H1 (cell line): ENCODE results near the gene RIN1. TPM values are rescaled to one million over a fixed set of nuclear protein-coding genes. Genes with fewer than 3 reads are reported as not detected.
"Not testable (repeated sequence)": the region's sequence is repeated elsewhere in the genome, so short reads cannot be mapped to it uniquely, and the experiment has no call there.

Source experiments
- CTCF ChIA-PET: fragments of 300-600 bp; sonication (Branson Sonifier 250); formaldehyde crosslinking; loops from one replicate; lab custom pipeline; 2021; ENCODE audit not compliant: partially characterized antibody; lab: Charles Lee
- POLR2A ChIA-PET: fragments of 300-600 bp; sonication (Branson Sonifier 250); formaldehyde crosslinking; loops from one replicate; lab custom pipeline; 2021; ENCODE audit warnings: inconsistent platforms; ENCODE audit not compliant: partially characterized antibody; lab: Charles Lee
- DNase-seq, 2 experiments: peaks; one replicate each; pipeline versions ENCODE4 v3.0.0 to v3.0.0-alpha.2; 2010 to 2022; ENCODE audit warnings: low spot score in 2 of 2, low read depth in 1 of 2, mixed read lengths in 1 of 2
- FAIRE-seq: peaks from 2 replicates; lab custom pipeline; 2011; peaks lifted over from hg19 to GRCh38; lab: Jason Lieb, UNC
- H2AFZ ChIP-seq: 2 replicates; pipeline ENCODE4 v1.8.1; 2012; ENCODE audit warnings: low read length, inconsistent platforms
- H2AK5ac ChIP-seq: 2 replicates; pipeline ENCODE4 v1.6.1; 2013; ENCODE audit warnings: low read depth, low read length
- H2BK120ac ChIP-seq: replicated peaks from 2 replicates; pipeline ENCODE3; 2013; ENCODE audit warnings: low read depth, low read length, inconsistent platforms
- H2BK12ac ChIP-seq: 2 replicates; pipeline ENCODE4 v1.6.1; 2013; ENCODE audit warnings: low read depth, low read length
- H2BK15ac ChIP-seq: 2 replicates; pipeline ENCODE4 v1.6.1; 2013; ENCODE audit warnings: low read length
- H2BK20ac ChIP-seq: 2 replicates; pipeline ENCODE4 v1.6.1; 2013; ENCODE audit warnings: low read length
- H2BK5ac ChIP-seq: 2 replicates; pipeline ENCODE4 v1.6.1; 2013; ENCODE audit warnings: low read depth, low read length
- H3K14ac ChIP-seq: 2 replicates; pipeline ENCODE4 v1.6.1; 2013; ENCODE audit warnings: inconsistent platforms; ENCODE audit not compliant: insufficient read length
- H3K18ac ChIP-seq: 2 replicates; pipeline ENCODE4 v1.6.1; 2013; ENCODE audit warnings: low read length; ENCODE audit errors: extremely low read depth
- H3K23ac ChIP-seq: 2 replicates; pipeline ENCODE4 v1.6.1; 2013; ENCODE audit warnings: inconsistent platforms; ENCODE audit not compliant: insufficient read length
- H3K23me2 ChIP-seq: 2 replicates; pipeline ENCODE4 v1.6.1; 2013; ENCODE audit warnings: low read depth, low read length
- H3K27ac ChIP-seq: 2 replicates; pipeline ENCODE4 v1.6.1; 2011; ENCODE audit warnings: low read depth, low read length, inconsistent platforms
- H3K27me3 ChIP-seq, 4 experiments: replicated peaks in 1 of 4; 1 replicate in 1 of 4; 2 replicates in 3 of 4; pipeline versions ENCODE4 v1.6.1 to v1.8.1; 2011 to 2013; ENCODE audit warnings: low read length in 3 of 4, mild to moderate bottlenecking in 3 of 4, inconsistent platforms in 2 of 4, mixed read lengths in 2 of 4, moderate library complexity in 1 of 4; ENCODE audit not compliant: control insufficient read depth in 3 of 4, insufficient read depth in 3 of 4; ENCODE audit errors: extremely low read depth in 1 of 4
- H3K36me3 ChIP-seq, 4 experiments: 2 replicates each; pipeline versions ENCODE4 v1.6.1 to v1.8.1; 2011 to 2013; ENCODE audit warnings: mild to moderate bottlenecking in 4 of 4, low read length in 3 of 4, moderate library complexity in 2 of 4, control low read depth in 1 of 4, inconsistent platforms in 1 of 4; ENCODE audit not compliant: insufficient read depth in 4 of 4, control insufficient read depth in 2 of 4
- H3K4ac ChIP-seq: replicated peaks from 2 replicates; pipeline ENCODE3; 2013; ENCODE audit warnings: low read length, low read depth, mixed read lengths, inconsistent platforms; ENCODE audit not compliant: insufficient read length
- H3K4me1 ChIP-seq, 4 experiments: replicated peaks in 1 of 4; 1 replicate in 1 of 4; 2 replicates in 3 of 4; pipeline versions ENCODE4 v1.6.1 to v1.8.1; 2011 to 2013; ENCODE audit warnings: low read length in 3 of 4, inconsistent platforms in 2 of 4, mixed read lengths in 1 of 4; ENCODE audit not compliant: insufficient read depth in 4 of 4, control insufficient read depth in 3 of 4
- H3K4me2 ChIP-seq, 2 experiments: 2 replicates each; pipeline versions ENCODE4 v1.6.1 to v1.8.1; 2011 to 2013; ENCODE audit warnings: low read depth in 2 of 2, low read length in 2 of 2, control low read depth in 1 of 2, inconsistent platforms in 1 of 2, mild to moderate bottlenecking in 1 of 2; ENCODE audit not compliant: insufficient read depth in 1 of 2
- H3K4me3 ChIP-seq, 4 experiments: fragments of 200-600, 300-600 bp in 1 of 4; sonication (generic), shearing (Covaris generic), sonication (Bioruptor Twin) in 1 of 4; 2 replicates each; pipeline versions ENCODE4 v1.5.1 to v1.8.1; 2011 to 2016; ENCODE audit warnings: low read length in 4 of 4, low read depth in 3 of 4, control low read depth in 2 of 4, inconsistent platforms in 2 of 4, mild to moderate bottlenecking in 2 of 4, mixed read lengths in 1 of 4, moderate library complexity in 1 of 4; ENCODE audit not compliant: insufficient read depth in 2 of 4; ENCODE audit errors: extremely low read depth in 1 of 4
- H3K56ac ChIP-seq: replicated peaks from 2 replicates; pipeline ENCODE3; 2013; ENCODE audit warnings: low read depth, mild to moderate bottlenecking, mixed read lengths, low read length, inconsistent platforms; ENCODE audit not compliant: insufficient read length
- H3K79me1 ChIP-seq: 2 replicates; pipeline ENCODE4 v1.6.1; 2013; ENCODE audit warnings: low read depth, low read length, control low read depth
- H3K79me2 ChIP-seq, 2 experiments: 2 replicates each; pipeline versions ENCODE4 v1.6.1 to v1.8.1; 2012 to 2013; ENCODE audit warnings: low read length in 2 of 2, mild to moderate bottlenecking in 2 of 2, inconsistent platforms in 1 of 2; ENCODE audit not compliant: insufficient read depth in 2 of 2, control insufficient read depth in 1 of 2
- H3K9ac ChIP-seq, 4 experiments: replicated peaks in 1 of 4; 1 replicate in 1 of 4; 2 replicates in 3 of 4; pipeline versions ENCODE4 v1.6.1 to v1.8.1; 2011 to 2013; ENCODE audit warnings: low read depth in 3 of 4, low read length in 3 of 4, control low read depth in 2 of 4, mild to moderate bottlenecking in 2 of 4, moderate library complexity in 2 of 4, inconsistent platforms in 1 of 4; ENCODE audit errors: extremely low read depth in 1 of 4
- H3K9me3 ChIP-seq, 2 experiments: 2 replicates each; pipeline versions ENCODE4 v1.6.1 to v1.8.1; 2012 to 2013; ENCODE audit warnings: mild to moderate bottlenecking in 2 of 2, moderate library complexity in 2 of 2, control low read depth in 1 of 2, inconsistent platforms in 1 of 2, low read depth in 1 of 2, low read length in 1 of 2, mixed read lengths in 1 of 2; ENCODE audit not compliant: insufficient read depth in 2 of 2
- H4K20me1 ChIP-seq, 2 experiments: replicated peaks in 1 of 2; 2 replicates each; pipeline versions ENCODE3 to v1.8.1; 2011 to 2013; ENCODE audit warnings: inconsistent platforms in 2 of 2, low read length in 2 of 2, mild to moderate bottlenecking in 1 of 2; ENCODE audit not compliant: insufficient read depth in 2 of 2, control insufficient read depth in 1 of 2
- H4K5ac ChIP-seq: 2 replicates; pipeline ENCODE4 v1.6.1; 2013; ENCODE audit warnings: low read length, low read depth, mixed read lengths, inconsistent platforms; ENCODE audit not compliant: insufficient read length
- H4K8ac ChIP-seq: 2 replicates; pipeline ENCODE4 v1.8.0; 2013; ENCODE audit warnings: mild to moderate bottlenecking, moderate library complexity, low read length, inconsistent platforms; ENCODE audit not compliant: insufficient read depth; ENCODE audit errors: extremely low read depth
- H4K91ac ChIP-seq: replicated peaks from 2 replicates; pipeline ENCODE3; 2013; ENCODE audit warnings: low read length, mixed read lengths, inconsistent platforms; ENCODE audit not compliant: insufficient read length
- WGBS, 2 experiments: shearing (Covaris generic) in 1 of 2; methylation state at CpG; one replicate each; pipeline versions ENCODE4 v1.1.6 to v1.1.7; 2013 to 2015; ENCODE audit warnings: low lambda C conversion rate in 2 of 2, mixed read lengths in 2 of 2, inconsistent platforms in 1 of 2, low coverage in 1 of 2, missing lambda C conversion rate in 1 of 2; ENCODE audit not compliant: insufficient replicate concordance in 2 of 2, insufficient coverage in 1 of 2, insufficient read length in 1 of 2; ENCODE audit errors: extremely low coverage in 1 of 2, missing lambda C conversion rate in 1 of 2; 5-methylcytosine and 5-hydroxymethylcytosine counted together
- polyA plus RNA-seq, 7 experiments: library from polyadenylated mRNA; depleted of rRNA in 3 of 7; stranded (reverse) in 5 of 7; unstranded in 2 of 7; fragments of >200 nt in 5 of 7; fragments of 200-250 nt in 2 of 7; gene quantifications; 1 replicate in 5 of 7; 2 replicates in 1 of 7; 4 replicates in 1 of 7; pipeline versions ENCODE4 v1.2.1 to v1.2.3, GENCODE V29; 2011 to 2013; ENCODE audit warnings: missing spikeins in 2 of 7, mixed read lengths in 2 of 7
- total RNA-seq: library from RNA; stranded (reverse); fragmentation: NEBNext Ultra II Directional; extraction: Animal tissue kit (Norgen Biotek cat#: 25700); gene quantifications from 2 replicates; pipeline ENCODE4 v1.2.1, GENCODE V29; 2021

RIN1 gene
- total and polyA plus RNA-seq, 2 of the 8 experiments (the other 6 are each of a cell fraction or from before 2014, with no cell fraction given): 2.5 to 5.4 TPM

DNA sequence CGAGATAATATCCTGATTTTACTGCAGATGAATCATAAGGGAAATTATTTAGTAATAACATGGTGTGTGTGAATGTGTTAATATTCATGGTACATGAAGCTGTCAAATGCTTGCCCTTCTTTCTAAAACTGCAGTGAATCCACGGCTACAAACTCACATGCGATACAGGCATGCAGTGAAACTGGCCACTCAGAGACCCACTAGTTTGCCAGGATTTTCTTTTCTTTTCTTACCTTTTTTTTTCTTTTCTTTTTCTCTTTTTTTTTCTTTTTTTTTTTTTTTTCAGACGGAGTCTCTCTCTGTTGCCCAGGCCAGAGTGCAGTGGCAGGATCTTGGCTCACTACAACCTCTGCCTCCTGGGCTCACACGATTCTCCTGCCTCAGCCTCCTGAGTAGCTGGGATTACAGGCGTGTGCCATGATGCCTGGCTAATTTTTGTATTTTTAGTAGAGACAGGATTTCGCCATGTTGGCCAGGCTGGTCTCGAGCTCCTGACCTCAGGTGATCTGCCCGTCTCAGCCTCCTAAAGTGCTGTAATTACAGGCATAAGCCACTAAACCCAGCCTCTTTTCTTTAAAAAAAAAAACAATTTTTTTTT, 37.6 kb upstream of the RIN1 start:
- Histone ChIP-seq H3K79me2 (peaks cover 0 to 16% of the 10 kb centered on the region in 2 experiments; a peak in 2 of 4 replicates), H3K36me3 (peaks cover 2 to 12% (median 6%) of the 10 kb centered on the region in 4 experiments; a peak in 6 of 8 replicates), H4K20me1 (peaks cover 4 to 13% of the 10 kb centered on the region in 2 experiments)
- not testable (repeated sequence) for H3K23me2 ChIP-seq, H3K9ac ChIP-seq, FAIRE-seq, H2BK15ac ChIP-seq, H2AFZ ChIP-seq, H3K4me3 ChIP-seq, H3K56ac ChIP-seq, DNase-seq, H4K8ac ChIP-seq, H3K27me3 ChIP-seq, H3K18ac ChIP-seq, H4K5ac ChIP-seq, H2BK12ac ChIP-seq, H2AK5ac ChIP-seq, H3K79me1 ChIP-seq, H3K27ac ChIP-seq, H3K4ac ChIP-seq, H3K14ac ChIP-seq, H3K9me3 ChIP-seq, H4K91ac ChIP-seq, H2BK120ac ChIP-seq, H3K4me1 ChIP-seq, H2BK5ac ChIP-seq, H3K4me2 ChIP-seq, H2BK20ac ChIP-seq, H3K23ac ChIP-seq
- CTCF ChIA-PET: interaction anchor here (0.6 to 8.2 kb wide), 6 partner anchors 10 to 65 kb away, joined by 3 to 51 read pairs (median 5); partner anchors contain the start of gene MRPL11
- 86% methylated on average over 8 of the region's 9 CpGs; no CpG with 5 or more reads in 1 of the 2 experiments for WGBS, 2 experiments
- POLR2A ChIA-PET: interaction anchor here (28.0 kb wide), 1 partner anchor 22 kb away, joined by 487 read pairs; the partner anchor contains the start of genes B4GAT1 and BRMS1
